Measurements from ENCODE around the gene FAM200B.

DNA sequence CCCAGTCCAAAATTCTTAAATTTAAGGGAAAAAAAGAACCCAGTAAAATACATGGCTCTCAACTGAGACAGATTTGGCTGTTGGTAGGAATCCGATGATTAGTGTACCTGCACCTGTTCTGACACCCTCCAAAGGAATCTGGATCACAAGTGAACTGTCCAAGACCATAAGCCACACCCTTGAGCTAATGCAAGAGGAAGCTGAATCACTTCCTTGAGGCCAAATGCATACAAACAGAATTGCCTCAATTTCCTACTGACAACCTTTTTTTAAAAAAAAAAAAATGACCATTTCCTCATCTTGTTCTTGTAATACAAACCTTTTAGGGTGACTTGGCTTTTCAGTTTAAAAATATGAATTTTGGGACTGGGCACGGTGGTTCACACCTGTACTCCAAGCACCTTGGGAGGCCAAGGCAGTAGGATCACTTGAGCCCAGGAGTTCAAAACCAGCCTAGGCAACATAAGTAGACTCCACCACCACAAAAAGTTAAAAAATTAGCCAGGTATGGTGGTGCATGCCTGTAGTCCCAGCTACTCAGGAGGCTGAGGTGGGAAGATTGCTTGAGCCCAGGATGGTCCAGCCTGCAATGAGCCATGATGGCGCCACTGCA lies 15.8 kb upstream of the FAM200B start:
- no peak for TF ChIP-seq EP300 (IDR thresholded peaks at IDR 0.05)
- TF ChIP-seq, protein P1, sequence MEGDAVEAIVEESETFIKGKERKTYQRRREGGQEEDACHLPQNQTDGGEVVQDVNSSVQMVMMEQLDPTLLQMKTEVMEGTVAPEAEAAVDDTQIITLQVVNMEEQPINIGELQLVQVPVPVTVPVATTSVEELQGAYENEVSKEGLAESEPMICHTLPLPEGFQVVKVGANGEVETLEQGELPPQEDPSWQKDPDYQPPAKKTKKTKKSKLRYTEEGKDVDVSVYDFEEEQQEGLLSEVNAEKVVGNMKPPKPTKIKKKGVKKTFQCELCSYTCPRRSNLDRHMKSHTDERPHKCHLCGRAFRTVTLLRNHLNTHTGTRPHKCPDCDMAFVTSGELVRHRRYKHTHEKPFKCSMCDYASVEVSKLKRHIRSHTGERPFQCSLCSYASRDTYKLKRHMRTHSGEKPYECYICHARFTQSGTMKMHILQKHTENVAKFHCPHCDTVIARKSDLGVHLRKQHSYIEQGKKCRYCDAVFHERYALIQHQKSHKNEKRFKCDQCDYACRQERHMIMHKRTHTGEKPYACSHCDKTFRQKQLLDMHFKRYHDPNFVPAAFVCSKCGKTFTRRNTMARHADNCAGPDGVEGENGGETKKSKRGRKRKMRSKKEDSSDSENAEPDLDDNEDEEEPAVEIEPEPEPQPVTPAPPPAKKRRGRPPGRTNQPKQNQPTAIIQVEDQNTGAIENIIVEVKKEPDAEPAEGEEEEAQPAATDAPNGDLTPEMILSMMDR (IDR thresholded peaks at IDR 0.05) = no peak
- no peak for TF ChIP-seq POLR2A (IDR thresholded peaks at IDR 0.05)
- peak in 1 of 3 donors; percentile 42 for TF ChIP-seq POLR2AphosphoS5 (IDR thresholded peaks at IDR 0.05)
